ENCODE results near the gene LDHAL6A.

The LDHAL6A gene

DNA sequence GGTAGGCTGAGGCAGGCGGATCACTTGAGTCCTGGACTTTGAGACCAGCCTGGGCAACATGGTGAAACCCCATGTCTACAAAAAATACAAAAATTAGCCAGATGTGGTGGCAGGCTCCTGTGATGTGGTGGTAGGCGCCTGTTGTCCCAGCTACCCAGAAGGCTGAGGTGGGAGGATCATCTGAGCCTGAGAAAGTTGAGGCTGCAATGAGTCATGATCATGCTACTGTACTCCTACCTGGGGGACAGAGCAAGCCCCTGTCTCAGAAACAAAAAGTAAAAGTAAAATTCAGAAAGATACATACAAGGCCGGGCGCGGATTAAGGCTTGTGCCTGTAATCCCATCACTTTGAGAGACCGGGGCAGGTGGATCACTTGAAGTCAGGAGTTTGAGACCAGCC lies 6.3 kb downstream of the LDHAL6A start (continued):
- TF ChIP-seq, protein P1, sequence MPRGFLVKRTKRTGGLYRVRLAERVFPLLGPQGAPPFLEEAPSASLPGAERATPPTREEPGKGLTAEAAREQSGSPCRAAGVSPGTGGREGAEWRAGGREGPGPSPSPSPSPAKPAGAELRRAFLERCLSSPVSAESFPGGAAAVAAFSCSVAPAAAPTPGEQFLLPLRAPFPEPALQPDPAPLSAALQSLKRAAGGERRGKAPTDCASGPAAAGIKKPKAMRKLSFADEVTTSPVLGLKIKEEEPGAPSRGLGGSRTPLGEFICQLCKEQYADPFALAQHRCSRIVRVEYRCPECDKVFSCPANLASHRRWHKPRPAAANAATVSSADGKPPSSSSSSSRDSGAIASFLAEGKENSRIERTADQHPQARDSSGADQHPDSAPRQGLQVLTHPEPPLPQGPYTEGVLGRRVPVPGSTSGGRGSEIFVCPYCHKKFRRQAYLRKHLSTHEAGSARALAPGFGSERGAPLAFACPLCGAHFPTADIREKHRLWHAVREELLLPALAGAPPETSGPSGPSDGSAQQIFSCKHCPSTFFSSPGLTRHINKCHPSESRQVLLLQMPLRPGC (tag by site-specific recombination; IDR thresholded peaks at IDR 0.05), result no peak
- TF ChIP-seq ZNF10 (tag by site-specific recombination; IDR thresholded peaks at IDR 0.05), result no peak
- TF ChIP-seq ZSCAN16 (tag by site-specific recombination; IDR thresholded peaks at IDR 0.05), result no peak
- no peak for TF ChIP-seq ZNF548 (tag by site-specific recombination; IDR thresholded peaks at IDR 0.05)
- TF ChIP-seq SCRT2 (tag by site-specific recombination; IDR thresholded peaks at IDR 0.05), result no peak
- no peak for TF ChIP-seq ZNF580 (tag by site-specific recombination; IDR thresholded peaks at IDR 0.05)
- TF ChIP-seq ZNF202 (tag by site-specific recombination; IDR thresholded peaks at IDR 0.05; ENCODE audit: borderline replicate concordance), result no peak
- no peak for TF ChIP-seq ZNF354C (tag by site-specific recombination; IDR thresholded peaks at IDR 0.05; ENCODE audit: borderline replicate concordance, low read depth)

DNA sequence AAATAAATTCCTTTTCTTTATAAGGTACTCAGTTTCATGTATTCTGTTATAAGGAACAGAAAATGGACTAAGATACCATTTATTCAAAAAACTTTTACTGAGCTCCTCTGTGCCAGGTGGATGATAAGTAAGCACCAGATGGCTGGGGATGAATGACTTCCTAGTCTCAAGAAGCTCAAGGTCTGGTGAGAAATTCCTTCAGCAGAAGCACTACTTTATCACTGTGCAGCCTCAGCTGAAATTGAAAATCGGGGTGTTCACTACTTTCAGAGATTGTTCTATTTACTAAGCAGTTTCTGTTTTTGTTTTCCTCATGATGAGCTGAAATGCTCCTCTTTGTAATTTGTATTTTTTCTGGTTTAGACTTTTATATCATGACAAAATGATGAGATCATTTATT lies 7.8 kb downstream of the LDHAL6A start:
- no peaks in the 10 kb centered on the region for H3K4me1 ChIP-seq (ENCODE audit: control insufficient read depth, insufficient read depth, low read length)
- no peak overlapping the region for H3K27ac ChIP-seq (ENCODE audit: extremely low read depth, low read depth, low read length)
- TF ChIP-seq ZNF202 (tag by site-specific recombination; IDR thresholded peaks at IDR 0.05; ENCODE audit: borderline replicate concordance) (no peak), ZNF426 (tag by site-specific recombination; IDR thresholded peaks at IDR 0.05) (no peak), ZNF530 (tag by site-specific recombination; IDR thresholded peaks at IDR 0.05; ENCODE audit: low read depth) (no peak), ZNF473 (tag by site-specific recombination; IDR thresholded peaks at IDR 0.05) (no peak), ZNF529 (tag by site-specific recombination; IDR thresholded peaks at IDR 0.05; ENCODE audit: insufficient replicate concordance) (no peak), TRIM28 (IDR thresholded peaks at IDR 0.05; ENCODE audit: borderline replicate concordance, low read length) (no peak), ZNF521 (tag by site-specific recombination; IDR thresholded peaks at IDR 0.05) (no peak)
- TF ChIP-seq, protein P2, sequence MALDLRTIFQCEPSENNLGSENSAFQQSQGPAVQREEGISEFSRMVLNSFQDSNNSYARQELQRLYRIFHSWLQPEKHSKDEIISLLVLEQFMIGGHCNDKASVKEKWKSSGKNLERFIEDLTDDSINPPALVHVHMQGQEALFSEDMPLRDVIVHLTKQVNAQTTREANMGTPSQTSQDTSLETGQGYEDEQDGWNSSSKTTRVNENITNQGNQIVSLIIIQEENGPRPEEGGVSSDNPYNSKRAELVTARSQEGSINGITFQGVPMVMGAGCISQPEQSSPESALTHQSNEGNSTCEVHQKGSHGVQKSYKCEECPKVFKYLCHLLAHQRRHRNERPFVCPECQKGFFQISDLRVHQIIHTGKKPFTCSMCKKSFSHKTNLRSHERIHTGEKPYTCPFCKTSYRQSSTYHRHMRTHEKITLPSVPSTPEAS (tag by site-specific recombination; IDR thresholded peaks at IDR 0.05), result no peak
- TF ChIP-seq, protein P3, sequence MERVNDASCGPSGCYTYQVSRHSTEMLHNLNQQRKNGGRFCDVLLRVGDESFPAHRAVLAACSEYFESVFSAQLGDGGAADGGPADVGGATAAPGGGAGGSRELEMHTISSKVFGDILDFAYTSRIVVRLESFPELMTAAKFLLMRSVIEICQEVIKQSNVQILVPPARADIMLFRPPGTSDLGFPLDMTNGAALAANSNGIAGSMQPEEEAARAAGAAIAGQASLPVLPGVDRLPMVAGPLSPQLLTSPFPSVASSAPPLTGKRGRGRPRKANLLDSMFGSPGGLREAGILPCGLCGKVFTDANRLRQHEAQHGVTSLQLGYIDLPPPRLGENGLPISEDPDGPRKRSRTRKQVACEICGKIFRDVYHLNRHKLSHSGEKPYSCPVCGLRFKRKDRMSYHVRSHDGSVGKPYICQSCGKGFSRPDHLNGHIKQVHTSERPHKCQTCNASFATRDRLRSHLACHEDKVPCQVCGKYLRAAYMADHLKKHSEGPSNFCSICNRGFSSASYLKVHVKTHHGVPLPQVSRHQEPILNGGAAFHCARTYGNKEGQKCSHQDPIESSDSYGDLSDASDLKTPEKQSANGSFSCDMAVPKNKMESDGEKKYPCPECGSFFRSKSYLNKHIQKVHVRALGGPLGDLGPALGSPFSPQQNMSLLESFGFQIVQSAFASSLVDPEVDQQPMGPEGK (tag by site-specific recombination; IDR thresholded peaks at IDR 0.05), result no peak
- H3K9me3 ChIP-seq (ENCODE audit: control insufficient read depth, insufficient read depth, low read depth, low read length), result no peaks in the 10 kb centered on the region
- ChIA-PET POLR2A (no interaction called here), CTCF (interaction anchor here (0.7 to 1.0 kb wide), 2 partner anchors 30 to 340 kb away, joined by 3 read pairs; no protein-coding TSS in a partner anchor)
- H3K36me3 ChIP-seq (ENCODE audit: control insufficient read depth in 2 of 2, insufficient read depth in 1 of 2, low read length in 2 of 2), result no peaks in the 10 kb centered on the region
- no peak overlapping the region for H3K4me3 ChIP-seq (ENCODE audit: low read depth, low read length)

GRCh38 chr11:18466402-18466801 lies 10.7 kb downstream of the LDHAL6A start:
- H3K4me3 ChIP-seq (ENCODE audit: low read depth, low read length), result no peak overlapping the region
- no peaks in the 10 kb centered on the region for H3K4me1 ChIP-seq (ENCODE audit: control insufficient read depth, insufficient read depth, low read length)
- CTCF ChIA-PET, result no interaction called here
- no peak overlapping the region for H3K27ac ChIP-seq (ENCODE audit: extremely low read depth, low read depth, low read length)
- TF ChIP-seq HOXA7 (CRISPR knock-in tag; IDR thresholded peaks at IDR 0.05; ENCODE audit: borderline replicate concordance), result no peak
- TF ChIP-seq KLF8 (tag by site-specific recombination; IDR thresholded peaks at IDR 0.05), result no peak
- TF ChIP-seq SP3 (tag by site-specific recombination; IDR thresholded peaks at IDR 0.05), result no peak
- TF ChIP-seq, protein P4, sequence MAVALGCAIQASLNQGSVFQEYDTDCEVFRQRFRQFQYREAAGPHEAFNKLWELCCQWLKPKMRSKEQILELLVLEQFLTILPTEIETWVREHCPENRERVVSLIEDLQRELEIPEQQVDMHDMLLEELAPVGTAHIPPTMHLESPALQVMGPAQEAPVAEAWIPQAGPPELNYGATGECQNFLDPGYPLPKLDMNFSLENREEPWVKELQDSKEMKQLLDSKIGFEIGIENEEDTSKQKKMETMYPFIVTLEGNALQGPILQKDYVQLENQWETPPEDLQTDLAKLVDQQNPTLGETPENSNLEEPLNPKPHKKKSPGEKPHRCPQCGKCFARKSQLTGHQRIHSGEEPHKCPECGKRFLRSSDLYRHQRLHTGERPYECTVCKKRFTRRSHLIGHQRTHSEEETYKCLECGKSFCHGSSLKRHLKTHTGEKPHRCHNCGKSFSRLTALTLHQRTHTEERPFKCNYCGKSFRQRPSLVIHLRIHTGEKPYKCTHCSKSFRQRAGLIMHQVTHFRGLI (tag by site-specific recombination; IDR thresholded peaks at IDR 0.05), result no peak
- no peak for TF ChIP-seq ZNF76 (tag by site-specific recombination; IDR thresholded peaks at IDR 0.05; ENCODE audit: borderline replicate concordance, low read depth)
- TF ChIP-seq SP2 (tag by site-specific recombination; IDR thresholded peaks at IDR 0.05), result no peak
- TF ChIP-seq ZNF146 (tag by site-specific recombination; IDR thresholded peaks at IDR 0.05), result no peak
- no peak for TF ChIP-seq ZNF596 (tag by site-specific recombination; IDR thresholded peaks at IDR 0.05)
- TF ChIP-seq ZSCAN16 (tag by site-specific recombination; IDR thresholded peaks at IDR 0.05), result no peak
- no peak for TF ChIP-seq ZNF132 (tag by site-specific recombination; IDR thresholded peaks at IDR 0.05; ENCODE audit: borderline replicate concordance)
- no peak for TF ChIP-seq ZNF426 (tag by site-specific recombination; IDR thresholded peaks at IDR 0.05)
- no peak for TF ChIP-seq ZNF24 (tag by site-specific recombination; IDR thresholded peaks at IDR 0.05)
- TF ChIP-seq ZNF112 (tag by site-specific recombination; IDR thresholded peaks at IDR 0.05), result no peak
- H3K9me3 ChIP-seq (ENCODE audit: control insufficient read depth, insufficient read depth, low read depth, low read length), result no peaks in the 10 kb centered on the region
- POLR2A ChIA-PET, result no interaction called here
- peaks cover 0 to 3% of the 10 kb centered on the region in 2 experiments; a peak in 1 of 3 replicates for H3K36me3 ChIP-seq (ENCODE audit: control insufficient read depth in 2 of 2, insufficient read depth in 1 of 2, low read length in 2 of 2)

All from HEK293 (cell line).